Measurements from ENCODE around the gene PROCR. TPM values are rescaled to one million over a fixed set of nuclear protein-coding genes. Genes with fewer than 3 reads are reported as not detected.

PROCR gene
- total and polyA plus RNA-seq, 2 donors (not counting 1 experiment from before 2014, with no cell fraction given), result 24.5 to 50.5 TPM

DNA sequence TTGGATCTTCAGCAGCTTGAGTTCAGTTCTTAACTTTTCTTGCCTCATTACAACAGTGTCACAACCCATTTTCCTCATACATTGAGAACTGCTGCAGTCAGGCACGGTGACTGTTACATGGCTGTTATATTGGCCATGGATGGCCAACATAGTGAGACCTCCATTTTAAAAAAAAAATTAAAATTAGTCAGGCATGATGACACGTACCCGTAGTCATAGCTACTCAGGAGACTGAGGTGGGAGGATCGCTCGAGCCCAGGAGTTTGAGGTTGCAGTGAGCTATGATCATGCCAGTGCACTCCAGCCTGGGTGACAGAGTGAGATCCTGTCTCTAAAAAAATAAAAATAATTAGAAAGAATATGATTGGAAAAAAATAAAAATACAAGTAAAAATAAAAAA lies 44.7 kb downstream of the PROCR start:
- no peak overlapping the region for H3K9ac ChIP-seq (ENCODE audit: insufficient read depth, low read length)
- no peaks in the 10 kb centered on the region for H3K79me2 ChIP-seq (ENCODE audit: control insufficient read depth, insufficient read depth, low read length)
- no peak overlapping the region for H3K4me2 ChIP-seq (ENCODE audit: extremely low read depth, insufficient read depth, low read length)
- no peaks in the 10 kb centered on the region for H3K27me3 ChIP-seq (ENCODE audit: control insufficient read depth, insufficient read depth, low read length)
- H4K20me1 ChIP-seq (ENCODE audit: control insufficient read depth, extremely low read depth, insufficient read depth, low read length), result no peaks in the 10 kb centered on the region
- H3K27ac ChIP-seq (ENCODE audit: insufficient read depth, low read length), result no peak overlapping the region
- no peaks in the 10 kb centered on the region for H3K9me3 ChIP-seq (ENCODE audit: control insufficient read depth, insufficient read depth, low read depth, low read length)
- no peaks in the 10 kb centered on the region for H3K4me1 ChIP-seq (ENCODE audit: control insufficient read depth, extremely low read depth, insufficient read depth, low read length)
- no peak overlapping the region for H3K4me3 ChIP-seq (replicated peaks in 1 of 4; ENCODE audit: control extremely low read depth in 1 of 4, insufficient read depth in 1 of 4, low read depth in 3 of 4, low read length in 4 of 4)
- no peak for TF ChIP-seq EZH2 (IDR thresholded peaks at IDR 0.05; ENCODE audit: low read length, missing control alignments)
- TF ChIP-seq, protein P1, sequence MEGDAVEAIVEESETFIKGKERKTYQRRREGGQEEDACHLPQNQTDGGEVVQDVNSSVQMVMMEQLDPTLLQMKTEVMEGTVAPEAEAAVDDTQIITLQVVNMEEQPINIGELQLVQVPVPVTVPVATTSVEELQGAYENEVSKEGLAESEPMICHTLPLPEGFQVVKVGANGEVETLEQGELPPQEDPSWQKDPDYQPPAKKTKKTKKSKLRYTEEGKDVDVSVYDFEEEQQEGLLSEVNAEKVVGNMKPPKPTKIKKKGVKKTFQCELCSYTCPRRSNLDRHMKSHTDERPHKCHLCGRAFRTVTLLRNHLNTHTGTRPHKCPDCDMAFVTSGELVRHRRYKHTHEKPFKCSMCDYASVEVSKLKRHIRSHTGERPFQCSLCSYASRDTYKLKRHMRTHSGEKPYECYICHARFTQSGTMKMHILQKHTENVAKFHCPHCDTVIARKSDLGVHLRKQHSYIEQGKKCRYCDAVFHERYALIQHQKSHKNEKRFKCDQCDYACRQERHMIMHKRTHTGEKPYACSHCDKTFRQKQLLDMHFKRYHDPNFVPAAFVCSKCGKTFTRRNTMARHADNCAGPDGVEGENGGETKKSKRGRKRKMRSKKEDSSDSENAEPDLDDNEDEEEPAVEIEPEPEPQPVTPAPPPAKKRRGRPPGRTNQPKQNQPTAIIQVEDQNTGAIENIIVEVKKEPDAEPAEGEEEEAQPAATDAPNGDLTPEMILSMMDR (conservative IDR thresholded peaks at IDR 0.05 in 1 of 2, IDR thresholded peaks at IDR 0.05 in 1 of 2; ENCODE audit: low read depth in 1 of 2, low read length in 2 of 2), result no peak
- no peak for DNase-seq (ENCODE audit: low read depth in 2 of 2)
- no peaks in the 10 kb centered on the region for H3K36me3 ChIP-seq (ENCODE audit: control insufficient read depth, insufficient read depth, low read length)
- H2AFZ ChIP-seq (ENCODE audit: low read length), result no peak overlapping the region

DNA sequence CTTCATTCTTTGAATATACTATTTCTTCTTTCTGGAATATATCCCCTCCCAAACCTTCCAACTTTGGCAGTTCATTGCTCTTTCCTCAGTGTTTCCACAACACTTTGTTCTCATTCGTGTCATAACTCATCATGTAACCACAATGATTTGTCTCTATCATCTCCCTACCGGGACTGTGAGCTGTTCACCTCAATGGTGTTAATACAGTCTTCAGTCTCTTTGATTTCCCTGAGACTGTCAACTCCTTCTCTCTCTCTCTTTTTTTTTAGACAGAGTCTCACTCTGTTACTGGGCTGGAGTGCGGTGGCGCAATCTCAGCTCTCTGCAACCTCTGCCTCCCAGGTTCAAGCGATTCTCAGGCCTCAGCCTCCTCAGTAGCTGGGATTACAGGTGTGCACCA lies 52.1 kb downstream of the PROCR start:
- Histone ChIP-seq H3K9ac (ENCODE audit: insufficient read depth, low read length) (no peak overlapping the region), H3K4me2 (ENCODE audit: extremely low read depth, insufficient read depth, low read length) (no peak overlapping the region)
- TF ChIP-seq, protein P1 (conservative IDR thresholded peaks at IDR 0.05 in 1 of 2, IDR thresholded peaks at IDR 0.05 in 1 of 2; ENCODE audit: low read depth in 1 of 2, low read length in 2 of 2), result no peak
- TF ChIP-seq EZH2 (IDR thresholded peaks at IDR 0.05; ENCODE audit: low read length, missing control alignments), result no peak

GRCh38 chr20:35224536-35224935 lies 52.7 kb downstream of the PROCR start:
- no peak for TF ChIP-seq EZH2 (IDR thresholded peaks at IDR 0.05; ENCODE audit: low read length, missing control alignments)
- TF ChIP-seq, protein P1 (conservative IDR thresholded peaks at IDR 0.05 in 1 of 2, IDR thresholded peaks at IDR 0.05 in 1 of 2; ENCODE audit: low read depth in 1 of 2, low read length in 2 of 2), result no peak
- no peaks in the 10 kb centered on the region for H4K20me1 ChIP-seq (ENCODE audit: control insufficient read depth, extremely low read depth, insufficient read depth, low read length)
- H3K4me2 ChIP-seq (ENCODE audit: extremely low read depth, insufficient read depth, low read length), result no peak overlapping the region
- H3K9ac ChIP-seq (ENCODE audit: insufficient read depth, low read length), result no peak overlapping the region
- H3K4me1 ChIP-seq (ENCODE audit: control insufficient read depth, extremely low read depth, insufficient read depth, low read length), result no peaks in the 10 kb centered on the region
- peaks cover 14% of the 10 kb centered on the region for H3K27me3 ChIP-seq (ENCODE audit: control insufficient read depth, insufficient read depth, low read length)
- DNase-seq (ENCODE audit: low read depth in 2 of 2), result no peak
- H3K4me3 ChIP-seq (replicated peaks in 1 of 4; ENCODE audit: control extremely low read depth in 1 of 4, insufficient read depth in 1 of 4, low read depth in 3 of 4, low read length in 4 of 4), result no peak overlapping the region
- H3K36me3 ChIP-seq (ENCODE audit: control insufficient read depth, insufficient read depth, low read length), result no peaks in the 10 kb centered on the region
- no peaks in the 10 kb centered on the region for H3K79me2 ChIP-seq (ENCODE audit: control insufficient read depth, insufficient read depth, low read length)
- no peak overlapping the region for H2AFZ ChIP-seq (ENCODE audit: low read length)
- H3K27ac ChIP-seq (ENCODE audit: insufficient read depth, low read length), result no peak overlapping the region
- no peaks in the 10 kb centered on the region for H3K9me3 ChIP-seq (ENCODE audit: control insufficient read depth, insufficient read depth, low read depth, low read length)

More for the DNA sequence above, 52.1 kb downstream of the PROCR start:
- no peaks in the 10 kb centered on the region for H3K4me1 ChIP-seq (ENCODE audit: control insufficient read depth, extremely low read depth, insufficient read depth, low read length)
- no peaks in the 10 kb centered on the region for H3K9me3 ChIP-seq (ENCODE audit: control insufficient read depth, insufficient read depth, low read depth, low read length)
- H3K27ac ChIP-seq (ENCODE audit: insufficient read depth, low read length), result no peak overlapping the region
- no peaks in the 10 kb centered on the region for H4K20me1 ChIP-seq (ENCODE audit: control insufficient read depth, extremely low read depth, insufficient read depth, low read length)
- H3K4me3 ChIP-seq (replicated peaks in 1 of 4; ENCODE audit: control extremely low read depth in 1 of 4, insufficient read depth in 1 of 4, low read depth in 3 of 4, low read length in 4 of 4), result no peak overlapping the region
- no peaks in the 10 kb centered on the region for H3K36me3 ChIP-seq (ENCODE audit: control insufficient read depth, insufficient read depth, low read length)
- peaks cover 14% of the 10 kb centered on the region for H3K27me3 ChIP-seq (ENCODE audit: control insufficient read depth, insufficient read depth, low read length)
- H2AFZ ChIP-seq (ENCODE audit: low read length), result no peak overlapping the region
- H3K79me2 ChIP-seq (ENCODE audit: control insufficient read depth, insufficient read depth, low read length), result no peaks in the 10 kb centered on the region
- DNase-seq (ENCODE audit: low read depth in 2 of 2), result no peak
